Measurements from ENCODE around the gene FNBP1. TPM values are rescaled to one million over a fixed set of nuclear protein-coding genes. Genes with fewer than 3 reads are reported as not detected.
A peak's percentile ranks its signal among the peaks of the same experiment; 100 is the strongest.

Gene FNBP1
- total and polyA plus RNA-seq, 2 of the 13 experiments (the other 11 are each of a cell fraction or from before 2014, with no cell fraction given), result 5.4 to 19.5 TPM

GRCh38 chr9:130028493-130029222, 14.3 kb downstream of the FNBP1 start (continued):
- TF ChIP-seq AFF4 (CRISPR knock-in tag; IDR thresholded peaks at IDR 0.05), result no peak
- TF ChIP-seq TBX3 (IDR thresholded peaks at IDR 0.05; ENCODE audit: borderline replicate concordance), result peak; percentile 34; the same call in 1 of the 2 replicates
- TF ChIP-seq ZSCAN20 (CRISPR knock-in tag; IDR thresholded peaks at IDR 0.05; ENCODE audit: borderline replicate concordance), result no peak
- no peak for TF ChIP-seq PTBP1 (IDR thresholded peaks at IDR 0.05; ENCODE audit: low read depth, low read length, poor library complexity, severe bottlenecking)
- no peak for TF ChIP-seq TBL1XR1 (IDR thresholded peaks at IDR 0.05; ENCODE audit: borderline replicate concordance, low read length, partially characterized antibody)
- no peak for TF ChIP-seq KDM5B (CRISPR knock-in tag; IDR thresholded peaks at IDR 0.05; ENCODE audit: borderline replicate concordance)
- no peak for TF ChIP-seq ZNF383 (CRISPR knock-in tag; IDR thresholded peaks at IDR 0.05; ENCODE audit: borderline replicate concordance)
- TF ChIP-seq ZNF547 (CRISPR knock-in tag; IDR thresholded peaks at IDR 0.05), result no peak
- TF ChIP-seq MLX (CRISPR knock-in tag; IDR thresholded peaks at IDR 0.05), result peak; percentile 39; the same call in 1 of the 2 replicates
- no peak for TF ChIP-seq HMG20B (CRISPR knock-in tag; conservative IDR thresholded peaks at IDR 0.05)
- no peak for TF ChIP-seq JUND (CRISPR knock-in tag; IDR thresholded peaks at IDR 0.05)
- TF ChIP-seq NPAS2 (CRISPR knock-in tag; IDR thresholded peaks at IDR 0.05; ENCODE audit: borderline replicate concordance), result no peak
- no peak for TF ChIP-seq BRD4 (CRISPR knock-in tag; IDR thresholded peaks at IDR 0.05)
- no peak for TF ChIP-seq ZBTB39 (CRISPR knock-in tag; IDR thresholded peaks at IDR 0.05)
- TF ChIP-seq FOXJ3 (CRISPR knock-in tag; IDR thresholded peaks at IDR 0.05; ENCODE audit: borderline replicate concordance), result peak; percentile 64; the same call in 1 of the 2 replicates
- TF ChIP-seq PATZ1 (CRISPR knock-in tag; IDR thresholded peaks at IDR 0.05), result peak; percentile 90
- no peak for TF ChIP-seq ZBTB8A (CRISPR knock-in tag; IDR thresholded peaks at IDR 0.05; ENCODE audit: borderline replicate concordance, low read depth)
